Large intestine (tissue), 3 donors: ENCODE measurements around the gene MRPL55. TPM values are rescaled to one million over a fixed set of nuclear protein-coding genes. Genes with fewer than 3 reads are reported as not detected.

Source experiments
- DNase-seq, 2 donors: peaks; one replicate each; pipeline versions ENCODE4 v3.0.0 to v3.0.0-alpha.2; 2013
- H3K27ac ChIP-seq: one replicate; pipeline ENCODE4 v1.5.1; 2013; ENCODE audit warnings: low read length
- H3K27me3 ChIP-seq: 2 replicates; pipeline ENCODE4 v1.6.1; 2013; ENCODE audit warnings: low read length; ENCODE audit not compliant: control insufficient read depth, insufficient read depth
- H3K36me3 ChIP-seq: 2 replicates; pipeline ENCODE4 v1.6.1; 2013; ENCODE audit warnings: low read length; ENCODE audit not compliant: control insufficient read depth, insufficient read depth
- H3K4me1 ChIP-seq: one replicate; pipeline ENCODE4 v1.6.1; 2013; ENCODE audit warnings: low read length; ENCODE audit not compliant: control insufficient read depth, insufficient read depth
- H3K4me3 ChIP-seq: one replicate; pipeline ENCODE4 v1.5.1; 2013; ENCODE audit warnings: low read length
- H3K9me3 ChIP-seq: one replicate; pipeline ENCODE4 v1.6.1; 2013; ENCODE audit warnings: mild to moderate bottlenecking, low read depth, low read length, moderate library complexity; ENCODE audit not compliant: control insufficient read depth
- WGBS: methylation state at CpG from one replicate; pipeline ENCODE4 v1.1.5; 2013; ENCODE audit warnings: low lambda C conversion rate; ENCODE audit not compliant: insufficient coverage; 5-methylcytosine and 5-hydroxymethylcytosine counted together
- polyA plus RNA-seq: library from polyadenylated mRNA; unstranded; fragments of 120-200 nt; gene quantifications from one replicate; pipeline ENCODE4 v1.2.1, GENCODE V29; 2013

Gene MRPL55
- polyA plus RNA-seq, 1 donor, result 61.1 TPM

- peaks cover 69% of the 10 kb centered on the region for H3K36me3 ChIP-seq
- no CpG with 5 or more reads among the region's 11 CpGs for WGBS
- no peak for DNase-seq
- no peaks in the 10 kb centered on the region for H3K27me3 ChIP-seq
- no peak overlapping the region for H3K27ac ChIP-seq
- H3K4me3 ChIP-seq, result no peak overlapping the region
- H3K9me3 ChIP-seq, result peaks cover 14% of the 10 kb centered on the region
- peaks cover 35% of the 10 kb centered on the region for H3K4me1 ChIP-seq
These were observed 16.6 kb downstream of the MRPL55 start for GRCh38 chr1:228092342-228093049.

- Histone ChIP-seq H3K4me3 (no peak overlapping the region), H3K27me3 (no peaks in the 10 kb centered on the region), H3K9me3 (peaks cover 14% of the 10 kb centered on the region), H3K4me1 (peaks cover 44% of the 10 kb centered on the region), H3K27ac (no peak overlapping the region), H3K36me3 (peaks cover 58% of the 10 kb centered on the region)
- DNase-seq, result no peak
- WGBS, result no CpG with 5 or more reads among the region's 4 CpGs
These were observed 18.0 kb downstream of the MRPL55 start for GRCh38 chr1:228091084-228091483.

- Histone ChIP-seq H3K36me3 (peaks cover 54% of the 10 kb centered on the region), H3K4me3 (no peak overlapping the region), H3K27me3 (no peaks in the 10 kb centered on the region), H3K4me1 (peaks cover 49% of the 10 kb centered on the region), H3K9me3 (peaks cover 14% of the 10 kb centered on the region), H3K27ac (no peak overlapping the region)
- WGBS, result no CpG with 5 or more reads among the region's 2 CpGs
- no peak for DNase-seq
These were observed 18.5 kb downstream of the MRPL55 start for GRCh38 chr1:228090613-228091081.

- no peak overlapping the region for H3K27ac ChIP-seq
- H3K4me3 ChIP-seq, result no peak overlapping the region
- no peaks in the 10 kb centered on the region for H3K27me3 ChIP-seq
- no peak for DNase-seq
- H3K36me3 ChIP-seq, result peaks cover 49% of the 10 kb centered on the region
- WGBS, result no CpG with 5 or more reads among the region's 12 CpGs
- H3K4me1 ChIP-seq, result peaks cover 58% of the 10 kb centered on the region
- H3K9me3 ChIP-seq, result peaks cover 10% of the 10 kb centered on the region
These were observed 19.3 kb downstream of the MRPL55 start for GRCh38 chr1:228089519-228090380.

GRCh38 chr1:228088586-228089498 lies 20.3 kb downstream of the MRPL55 start:
- H3K4me3 ChIP-seq, result no peak overlapping the region
- H3K27ac ChIP-seq, result no peak overlapping the region
- no peaks in the 10 kb centered on the region for H3K27me3 ChIP-seq
- peaks cover 64% of the 10 kb centered on the region for H3K4me1 ChIP-seq
- WGBS, result no CpG with 5 or more reads among the region's 21 CpGs
- H3K9me3 ChIP-seq, result peaks cover under 1% of the 10 kb centered on the region
- peaks cover 44% of the 10 kb centered on the region for H3K36me3 ChIP-seq
- DNase-seq, result no peak

- H3K27me3 ChIP-seq, result no peaks in the 10 kb centered on the region
- no peaks in the 10 kb centered on the region for H3K9me3 ChIP-seq
- H3K4me3 ChIP-seq, result no peak overlapping the region
- H3K27ac ChIP-seq, result no peak overlapping the region
- WGBS, result no CpG with 5 or more reads among the region's 7 CpGs
- H3K36me3 ChIP-seq, result peaks cover 40% of the 10 kb centered on the region
- peaks cover 64% of the 10 kb centered on the region for H3K4me1 ChIP-seq
- no peak for DNase-seq
These were observed 21.3 kb downstream of the MRPL55 start for GRCh38 chr1:228087771-228088251.

- no peaks in the 10 kb centered on the region for H3K9me3 ChIP-seq
- no peaks in the 10 kb centered on the region for H3K27me3 ChIP-seq
- H3K36me3 ChIP-seq, result peaks cover 27% of the 10 kb centered on the region
- H3K27ac ChIP-seq, result peak overlapping the region; percentile 97
- DNase-seq, result peak; percentile 92 to 95
- H3K4me3 ChIP-seq, result peak overlapping the region; percentile 67
- WGBS, result no CpG with 5 or more reads among the region's 6 CpGs
- H3K4me1 ChIP-seq, result peaks cover 64% of the 10 kb centered on the region
These were observed 23.7 kb downstream of the MRPL55 start for GRCh38 chr1:228085287-228085951.

GRCh38 chr1:228084797-228085196 lies 24.3 kb downstream of the MRPL55 start:
- H3K36me3 ChIP-seq, result peaks cover 21% of the 10 kb centered on the region
- peaks cover 58% of the 10 kb centered on the region for H3K4me1 ChIP-seq
- H3K9me3 ChIP-seq, result no peaks in the 10 kb centered on the region
- H3K27ac ChIP-seq, result peak overlapping the region; percentile 97
- H3K27me3 ChIP-seq, result no peaks in the 10 kb centered on the region
- WGBS, result no CpG with 5 or more reads among the region's 5 CpGs
- no peak for DNase-seq
- peak overlapping the region; percentile 67 for H3K4me3 ChIP-seq

GRCh38 chr1:228084325-228084724 lies 24.8 kb downstream of the MRPL55 start:
- DNase-seq, result peak in 1 of 2 donors; percentile 20
- H3K36me3 ChIP-seq, result peaks cover 19% of the 10 kb centered on the region
- peaks cover 53% of the 10 kb centered on the region for H3K4me1 ChIP-seq
- H3K9me3 ChIP-seq, result no peaks in the 10 kb centered on the region
- H3K27ac ChIP-seq, result peak overlapping the region; percentile 97
- WGBS, result 20% methylated on average over 1 of the region's 3 CpGs
- no peaks in the 10 kb centered on the region for H3K27me3 ChIP-seq
- peak overlapping the region; percentile 67 for H3K4me3 ChIP-seq
